Measurements from ENCODE around the gene TLK2. TPM values are rescaled to one million over a fixed set of nuclear protein-coding genes. Genes with fewer than 3 reads are reported as not detected.
A peak's percentile ranks its signal among the peaks of the same experiment; 100 is the strongest.
"Not testable (repeated sequence)": the region's sequence is repeated elsewhere in the genome, so short reads cannot be mapped to it uniquely, and the experiment has no call there.

Gene TLK2
- total RNA-seq, 3 donors from 2014 or later = 39.8 to 59.0 (median 42.0) TPM

- intact Hi-C loops (cut with DNase I; ENCODE audit: low total_unique reads); H3K4me1 ChIP-seq; H3K27me3 ChIP-seq; H3K9me3 ChIP-seq; H3K36me3 ChIP-seq: not testable (repeated sequence)
- peak overlapping the region; percentile 96 to 100 for H3K27ac ChIP-seq
- peak in 1 of 2 donors; percentile 37 for DNase-seq (ENCODE audit: low spot score in 2 of 2)
- peak overlapping the region; percentile 64 to 88 (median 70) for H3K4me3 ChIP-seq
Observed at GRCh38 chr17:62479639-62480258, 1.1 kb downstream of the TLK2 start.

GRCh38 chr17:62482553-62482952 is 3.9 kb downstream of the TLK2 start:
- DNase-seq (ENCODE audit: low spot score in 2 of 2); H3K4me1 ChIP-seq; H3K27me3 ChIP-seq; intact Hi-C loops (cut with DNase I; ENCODE audit: low total_unique reads); H3K27ac ChIP-seq; H3K9me3 ChIP-seq; H3K36me3 ChIP-seq; H3K4me3 ChIP-seq: not testable (repeated sequence)

- DNase-seq (ENCODE audit: low spot score in 2 of 2); intact Hi-C loops (cut with DNase I; ENCODE audit: low total_unique reads); H3K4me3 ChIP-seq; H3K27ac ChIP-seq; H3K4me1 ChIP-seq; H3K36me3 ChIP-seq; H3K9me3 ChIP-seq; H3K27me3 ChIP-seq: not testable (repeated sequence)
Observed at GRCh38 chr17:62490990-62491389, 12.4 kb downstream of the TLK2 start.

- intact Hi-C loops (cut with DNase I; ENCODE audit: low total_unique reads); DNase-seq (ENCODE audit: low spot score in 2 of 2); H3K27ac ChIP-seq: not testable (repeated sequence)
Observed at GRCh38 chr17:62493049-62493655, 14.5 kb downstream of the TLK2 start.

GRCh38 chr17:62494073-62494472 is 15.4 kb downstream of the TLK2 start:
- H3K4me3 ChIP-seq; H3K9me3 ChIP-seq; H3K4me1 ChIP-seq; DNase-seq (ENCODE audit: low spot score in 2 of 2); intact Hi-C loops (cut with DNase I; ENCODE audit: low total_unique reads); H3K36me3 ChIP-seq; H3K27ac ChIP-seq; H3K27me3 ChIP-seq: not testable (repeated sequence)

More at GRCh38 chr17:62493049-62493655, 14.5 kb downstream of the TLK2 start:
- not testable (repeated sequence) for H3K36me3 ChIP-seq, H3K4me1 ChIP-seq, H3K27me3 ChIP-seq, H3K9me3 ChIP-seq, H3K4me3 ChIP-seq

DNA sequence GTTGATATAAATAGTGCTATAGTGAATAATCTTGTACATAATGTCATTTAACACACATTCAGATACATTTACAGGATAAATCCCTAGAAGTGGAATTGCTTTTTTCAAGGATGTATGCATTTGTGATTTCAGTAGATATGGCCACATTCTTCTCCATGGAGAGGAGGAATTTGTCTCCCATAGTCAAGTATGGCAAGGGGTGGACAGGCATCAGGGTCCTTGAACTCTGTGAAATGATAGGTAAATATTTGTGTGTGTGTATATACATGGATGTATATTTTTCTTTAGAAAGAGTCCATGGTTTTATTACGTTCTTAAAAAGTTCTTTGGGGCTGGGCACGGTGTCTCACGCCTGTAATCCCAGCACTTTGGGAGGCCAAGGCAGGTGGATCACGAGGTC is 17.7 kb downstream of the TLK2 start:
- H3K9me3 ChIP-seq; H3K4me1 ChIP-seq; DNase-seq (ENCODE audit: low spot score in 2 of 2); H3K27ac ChIP-seq; intact Hi-C loops (cut with DNase I; ENCODE audit: low total_unique reads); H3K36me3 ChIP-seq; H3K27me3 ChIP-seq; H3K4me3 ChIP-seq: not testable (repeated sequence)

GRCh38 chr17:62498796-62499195 is 20.2 kb downstream of the TLK2 start:
- H3K27me3 ChIP-seq; DNase-seq (ENCODE audit: low spot score in 2 of 2); H3K36me3 ChIP-seq; H3K9me3 ChIP-seq; H3K27ac ChIP-seq; H3K4me3 ChIP-seq; H3K4me1 ChIP-seq; intact Hi-C loops (cut with DNase I; ENCODE audit: low total_unique reads): not testable (repeated sequence)

GRCh38 chr17:62500463-62500862 is 21.8 kb downstream of the TLK2 start:
- H3K4me1 ChIP-seq; H3K36me3 ChIP-seq; DNase-seq (ENCODE audit: low spot score in 2 of 2); H3K4me3 ChIP-seq; H3K9me3 ChIP-seq; H3K27me3 ChIP-seq; H3K27ac ChIP-seq; intact Hi-C loops (cut with DNase I; ENCODE audit: low total_unique reads): not testable (repeated sequence)

GRCh38 chr17:62504857-62505256 is 26.2 kb downstream of the TLK2 start:
- H3K4me3 ChIP-seq; H3K27ac ChIP-seq; H3K36me3 ChIP-seq; H3K9me3 ChIP-seq; H3K4me1 ChIP-seq; intact Hi-C loops (cut with DNase I; ENCODE audit: low total_unique reads); H3K27me3 ChIP-seq; DNase-seq (ENCODE audit: low spot score in 2 of 2): not testable (repeated sequence)

DNA sequence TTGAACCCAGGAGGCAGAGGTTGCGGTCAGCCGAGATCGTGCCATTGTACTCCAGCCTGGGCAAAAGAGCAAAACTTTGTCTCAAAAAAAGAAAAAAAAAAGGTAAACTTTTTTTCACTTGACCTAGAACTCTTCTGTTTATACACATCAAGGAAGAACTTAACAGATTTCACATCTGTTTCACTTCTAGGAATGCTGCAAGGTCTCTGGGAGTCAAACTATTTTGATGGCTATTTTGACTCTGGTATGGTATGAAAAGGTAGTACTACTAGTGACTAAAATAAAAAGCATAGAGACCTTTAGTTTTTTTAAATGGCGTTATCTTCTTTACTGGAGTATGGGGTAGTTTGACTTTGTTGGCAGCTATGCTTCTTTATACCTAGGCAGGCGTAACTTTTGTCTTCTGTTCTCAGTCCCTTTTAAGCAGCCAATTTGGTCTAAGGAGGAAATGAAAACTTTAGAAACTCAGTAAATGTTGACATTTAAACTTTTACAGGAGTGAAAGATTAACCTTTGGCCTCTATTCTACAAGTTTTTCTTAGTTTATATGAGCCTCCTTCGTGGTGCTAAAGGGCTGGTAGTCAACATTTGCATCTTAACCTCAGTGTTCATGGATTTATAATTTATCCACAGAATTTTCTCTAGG is 28.7 kb downstream of the TLK2 start:
- H3K27ac ChIP-seq; H3K36me3 ChIP-seq; H3K4me1 ChIP-seq; H3K27me3 ChIP-seq; H3K4me3 ChIP-seq; H3K9me3 ChIP-seq; intact Hi-C loops (cut with DNase I; ENCODE audit: low total_unique reads); DNase-seq (ENCODE audit: low spot score in 2 of 2): not testable (repeated sequence)

- H3K4me3 ChIP-seq; intact Hi-C loops (cut with DNase I; ENCODE audit: low total_unique reads); DNase-seq (ENCODE audit: low spot score in 2 of 2); H3K27ac ChIP-seq; H3K9me3 ChIP-seq; H3K4me1 ChIP-seq; H3K27me3 ChIP-seq; H3K36me3 ChIP-seq: not testable (repeated sequence)
Observed at GRCh38 chr17:62510247-62510819, 31.7 kb downstream of the TLK2 start.

DNA sequence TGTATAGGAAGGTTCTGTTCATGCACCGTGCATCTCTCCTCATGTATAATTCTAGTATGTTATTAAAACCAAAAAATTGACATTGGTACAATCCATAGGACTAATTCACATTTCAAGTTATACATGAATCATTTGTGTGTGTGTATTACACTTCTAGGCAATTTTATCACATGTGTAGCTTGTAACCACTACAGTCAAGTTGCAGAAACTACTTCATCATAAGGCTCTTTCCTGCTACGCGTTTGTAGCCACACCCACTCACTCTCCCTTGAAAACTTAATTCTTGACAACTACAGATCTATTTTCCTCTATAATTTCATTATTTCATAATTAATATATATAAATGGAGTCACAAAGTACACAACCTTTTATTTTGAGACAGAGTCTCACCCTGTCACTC is 32.4 kb downstream of the TLK2 start:
- H3K9me3 ChIP-seq; intact Hi-C loops (cut with DNase I; ENCODE audit: low total_unique reads); H3K4me3 ChIP-seq; H3K4me1 ChIP-seq; H3K27me3 ChIP-seq; H3K36me3 ChIP-seq; H3K27ac ChIP-seq; DNase-seq (ENCODE audit: low spot score in 2 of 2): not testable (repeated sequence)

DNA sequence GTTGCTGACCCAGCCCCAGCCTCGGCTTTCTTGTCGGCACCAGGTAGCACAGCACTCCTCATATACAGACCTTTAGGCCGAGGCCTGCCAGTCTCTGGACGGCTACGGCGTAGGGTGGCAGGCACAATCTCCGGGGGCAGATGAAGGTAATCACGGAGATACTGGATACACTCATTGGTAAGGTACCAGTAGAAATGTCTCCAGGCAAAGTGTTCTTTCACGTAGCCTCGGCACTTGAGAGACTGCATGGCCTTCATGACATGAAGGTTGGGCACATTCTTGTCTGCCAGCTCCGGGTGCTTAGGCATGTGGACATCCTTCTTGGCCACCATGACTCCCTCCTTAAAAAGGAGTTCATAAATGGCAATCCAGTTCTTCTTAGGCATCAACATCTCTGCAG is 37.8 kb downstream of the TLK2 start:
- H3K9me3 ChIP-seq; H3K4me1 ChIP-seq; H3K4me3 ChIP-seq; H3K36me3 ChIP-seq; DNase-seq (ENCODE audit: low spot score in 2 of 2); H3K27ac ChIP-seq; H3K27me3 ChIP-seq; intact Hi-C loops (cut with DNase I; ENCODE audit: low total_unique reads): not testable (repeated sequence)
